RWPE2 (cell line): Measurements from ENCODE around the gene PTGDR2.
A peak's percentile ranks its signal among the peaks of the same experiment; 100 is the strongest.

Experiments
- ATAC-seq: fragments of 200-7000 bp; cut with Tn5 transposase; 3 replicates; pipeline ENCODE4 v1.9.1; 2021; ENCODE audit warnings: low read depth
- DNase-seq: peaks from one replicate; pipeline ENCODE4 v3.0.0-alpha.2; 2020; ENCODE audit warnings: low spot score
- H3K27ac ChIP-seq: fragments of 450-650 bp; 2 replicates; pipeline ENCODE4 v1.5.1; 2017; ENCODE audit warnings: mild to moderate bottlenecking; ENCODE audit not compliant: poor library complexity, severe bottlenecking
- H3K27me3 ChIP-seq: fragments of 250-450 bp; sonication (Bioruptor Pico); 2 replicates; pipeline ENCODE4 v1.5.1; 2021; ENCODE audit warnings: mild to moderate bottlenecking, moderate library complexity; ENCODE audit not compliant: insufficient read depth, poor library complexity, severe bottlenecking
- H3K36me3 ChIP-seq: fragments of 250-450 bp; sonication (Bioruptor Pico); 2 replicates; pipeline ENCODE4 v1.5.1; 2020; ENCODE audit warnings: low read depth, mild to moderate bottlenecking, moderate library complexity
- H3K4me1 ChIP-seq: fragments of 250-450 bp; sonication (Bioruptor Pico); 2 replicates; pipeline ENCODE4 v1.5.1; 2021; ENCODE audit warnings: mild to moderate bottlenecking, moderate library complexity; ENCODE audit not compliant: insufficient read depth, poor library complexity, severe bottlenecking
- H3K4me3 ChIP-seq: fragments of 250-450 bp; sonication (Bioruptor Pico); 2 replicates; pipeline ENCODE4 v1.5.1; 2021; ENCODE audit warnings: mild to moderate bottlenecking, moderate library complexity; ENCODE audit not compliant: severe bottlenecking
- H3K9me3 ChIP-seq: fragments of 250-450 bp; sonication (Bioruptor Pico); 2 replicates; pipeline ENCODE4 v1.5.1; 2021; ENCODE audit warnings: mild to moderate bottlenecking, moderate library complexity; ENCODE audit not compliant: severe bottlenecking
- CTCF ChIP-seq: fragments of 450-650 bp; IDR thresholded peaks from one replicate; pipeline ENCODE4 v1.5.1; 2017; ENCODE audit warnings: mild to moderate bottlenecking, moderate library complexity; ENCODE audit not compliant: poor library complexity, severe bottlenecking

PTGDR2 gene

GRCh38 chr11:60847281-60847680, 8.5 kb downstream of the PTGDR2 start:
- H3K36me3 ChIP-seq = peaks cover 22% of the 10 kb centered on the region
- no peaks in the 10 kb centered on the region for H3K9me3 ChIP-seq
- H3K27me3 ChIP-seq = no peaks in the 10 kb centered on the region
- TF ChIP-seq CTCF = no peak
- H3K27ac ChIP-seq = no peak overlapping the region
- ATAC-seq = no peak
- no peak for DNase-seq
- peaks cover 9% of the 10 kb centered on the region for H3K4me1 ChIP-seq
- no peak overlapping the region for H3K4me3 ChIP-seq

- TF ChIP-seq CTCF = no peak
- Histone ChIP-seq H3K27ac (no peak overlapping the region), H3K4me3 (no peak overlapping the region), H3K27me3 (no peaks in the 10 kb centered on the region), H3K9me3 (no peaks in the 10 kb centered on the region), H3K4me1 (peaks cover 9% of the 10 kb centered on the region), H3K36me3 (peaks cover 22% of the 10 kb centered on the region)
- no peak for ATAC-seq
- DNase-seq = no peak
Measured at GRCh38 chr11:60845338-60845737, 10.4 kb downstream of the PTGDR2 start.

- peaks cover 18% of the 10 kb centered on the region for H3K36me3 ChIP-seq
- TF ChIP-seq CTCF = no peak
- ATAC-seq (no peak), DNase-seq (no peak)
- H3K4me3 ChIP-seq = no peak overlapping the region
- no peaks in the 10 kb centered on the region for H3K27me3 ChIP-seq
- H3K9me3 ChIP-seq = no peaks in the 10 kb centered on the region
- H3K27ac ChIP-seq = no peak overlapping the region
- H3K4me1 ChIP-seq = peaks cover 9% of the 10 kb centered on the region
Measured at GRCh38 chr11:60844870-60845221, 10.9 kb downstream of the PTGDR2 start.

GRCh38 chr11:60844045-60844869, 11.5 kb downstream of the PTGDR2 start:
- H3K4me3 ChIP-seq = peak overlapping the region; percentile 80
- peaks cover 9% of the 10 kb centered on the region for H3K4me1 ChIP-seq
- TF ChIP-seq CTCF = no peak
- DNase-seq (no peak), ATAC-seq (peak; percentile 52; the same call in 1 of the 3 replicates)
- H3K27ac ChIP-seq = no peak overlapping the region
- H3K27me3 ChIP-seq = no peaks in the 10 kb centered on the region
- H3K36me3 ChIP-seq = peaks cover 15% of the 10 kb centered on the region
- no peaks in the 10 kb centered on the region for H3K9me3 ChIP-seq
